ENCODE data around the gene IKZF1. TPM values are rescaled to one million over a fixed set of nuclear protein-coding genes. Genes with fewer than 3 reads are reported as not detected.
A peak's percentile ranks its signal among the peaks of the same experiment; 100 is the strongest.

Gene IKZF1
- total and polyA plus RNA-seq, 9 of the 15 experiments (the other 6 are each of a cell fraction or from before 2014, with no cell fraction given), result 12.6 to 85.3 (median 44.7) TPM

- BruUV-seq (replicated peaks), result no TSS peak
- Histone ChIP-seq H3K9me1 (ENCODE audit: control insufficient read depth, insufficient read depth, low read length) (no peaks in the 10 kb centered on the region), H3K27me3 (ENCODE audit: control insufficient read depth in 2 of 2, insufficient read depth in 2 of 2, low read length in 2 of 2) (peaks cover 6% of the 10 kb centered on the region in 2 experiments; a peak in 4 of 5 replicates), H3K36me3 (ENCODE audit: control insufficient read depth, insufficient read depth, low read length) (peaks cover 27% of the 10 kb centered on the region), H3K4me2 (ENCODE audit: insufficient read depth, low read length) (peak within 1 kb of the TSS; percentile 87), H3K9me3 (replicated peaks; ENCODE audit: control insufficient read depth, insufficient read depth, low read depth, low read length) (no peaks in the 10 kb centered on the region), H3K4me1 (replicated peaks in 1 of 2; ENCODE audit: control insufficient read depth in 2 of 2, insufficient read depth in 2 of 2, low read length in 2 of 2) (peaks cover 3 to 12% of the 10 kb centered on the region in 2 experiments; a peak in 4 of 5 replicates), H3K79me2 (ENCODE audit: control insufficient read depth, insufficient read depth, low read length) (peaks cover 25% of the 10 kb centered on the region), H4K20me1 (replicated peaks; ENCODE audit: control insufficient read depth, insufficient read depth, low read length) (no peaks in the 10 kb centered on the region), H3K4me3 (peak within 1 kb of the TSS; percentile 73), H3K27ac (ENCODE audit: extremely low read depth, low read depth, low read length) (peak within 1 kb of the TSS; percentile 75), H2AFZ (ENCODE audit: low read depth, low read length) (peak within 1 kb of the TSS; percentile 95), H3K9ac (ENCODE audit: insufficient read depth in 1 of 2, low read depth in 2 of 2, low read length in 2 of 2) (peak within 1 kb of the TSS; percentile 76 to 96)
- intact Hi-C loops (cut with micrococcal nuclease) (no loop called here), in situ Hi-C loops (cut with MboI) (loop anchor here (10.0 kb wide), 1 partner anchor 695 kb away; no protein-coding TSS in a partner anchor)
- CTCF ChIA-PET (ENCODE audit: low intra/inter-chr PET ratio), result no interaction called here
- peak; percentile 44 for FAIRE-seq
- DNase-seq (ENCODE audit: extremely low read depth in 1 of 4, low spot score in 3 of 4), result peak; percentile 80 to 89 (median 84)
- peak; percentile 99 for ATAC-seq
- WGBS (ENCODE audit: insufficient coverage, low coverage, missing lambda C conversion rate), result 0% methylated on average over 47 of the region's 63 CpGs
- POLR2A ChIA-PET, result interaction anchor here (0.7 to 1.4 kb wide), 4 partner anchors 12 to 684 kb away, joined by 3 to 5 read pairs (median 4); no protein-coding TSS in a partner anchor
- TF ChIP-seq E2F6 (IDR thresholded peaks at IDR 0.05; ENCODE audit: borderline replicate concordance in 1 of 2, extremely low read depth in 1 of 2, insufficient read depth in 1 of 2, insufficient read length in 1 of 2, low read depth in 1 of 2, low read length in 1 of 2, poor library complexity in 1 of 2, severe bottlenecking in 1 of 2) (peak; percentile 87 to 92), ZNF354B (CRISPR knock-in tag; IDR thresholded peaks at IDR 0.05) (no peak), MTA3 (IDR thresholded peaks at IDR 0.05; ENCODE audit: borderline replicate concordance) (peak; percentile 66; the same call in 1 of the 2 replicates), ZNF764 (CRISPR knock-in tag; IDR thresholded peaks at IDR 0.05; ENCODE audit: low read depth) (no peak), RUNX1 (IDR thresholded peaks at IDR 0.05; ENCODE audit: low read depth) (no peak), L3MBTL2 (IDR thresholded peaks at IDR 0.05) (peak; percentile 93), IFI16 (CRISPR knock-in tag; IDR thresholded peaks at IDR 0.05) (no peak), FUS (optimal IDR thresholded peaks at IDR 0.05; ENCODE audit: low read depth, low read length) (no peak), FOXM1 (IDR thresholded peaks at IDR 0.05; ENCODE audit: low read depth) (no peak), FOXM1 (CRISPR knock-in tag; IDR thresholded peaks at IDR 0.05; ENCODE audit: low read depth) (0 out of 2 replicates have a peak, but pooled peaks have one; percentile 39), THAP12 (CRISPR knock-in tag; IDR thresholded peaks at IDR 0.05) (no peak), ZBTB9 (CRISPR knock-in tag; IDR thresholded peaks at IDR 0.05) (no peak; the same call in 1 of the 2 replicates), ZNF77 (CRISPR knock-in tag; IDR thresholded peaks at IDR 0.05) (no peak), E4F1 (CRISPR knock-in tag; IDR thresholded peaks at IDR 0.05; ENCODE audit: borderline replicate concordance) (no peak)
These were observed 145.5 kb downstream of the IKZF1 start, which contains the start of gene FIGNL1 for GRCh38 chr7:50449881-50450589. TSS of gene FIGNL1 (minus strand) at chr7:50450350. CDS start at chr7:50447287, 3,063 bp downstream.
